ENCODE measurements around the gene RAB24.

The RAB24 gene

DNA sequence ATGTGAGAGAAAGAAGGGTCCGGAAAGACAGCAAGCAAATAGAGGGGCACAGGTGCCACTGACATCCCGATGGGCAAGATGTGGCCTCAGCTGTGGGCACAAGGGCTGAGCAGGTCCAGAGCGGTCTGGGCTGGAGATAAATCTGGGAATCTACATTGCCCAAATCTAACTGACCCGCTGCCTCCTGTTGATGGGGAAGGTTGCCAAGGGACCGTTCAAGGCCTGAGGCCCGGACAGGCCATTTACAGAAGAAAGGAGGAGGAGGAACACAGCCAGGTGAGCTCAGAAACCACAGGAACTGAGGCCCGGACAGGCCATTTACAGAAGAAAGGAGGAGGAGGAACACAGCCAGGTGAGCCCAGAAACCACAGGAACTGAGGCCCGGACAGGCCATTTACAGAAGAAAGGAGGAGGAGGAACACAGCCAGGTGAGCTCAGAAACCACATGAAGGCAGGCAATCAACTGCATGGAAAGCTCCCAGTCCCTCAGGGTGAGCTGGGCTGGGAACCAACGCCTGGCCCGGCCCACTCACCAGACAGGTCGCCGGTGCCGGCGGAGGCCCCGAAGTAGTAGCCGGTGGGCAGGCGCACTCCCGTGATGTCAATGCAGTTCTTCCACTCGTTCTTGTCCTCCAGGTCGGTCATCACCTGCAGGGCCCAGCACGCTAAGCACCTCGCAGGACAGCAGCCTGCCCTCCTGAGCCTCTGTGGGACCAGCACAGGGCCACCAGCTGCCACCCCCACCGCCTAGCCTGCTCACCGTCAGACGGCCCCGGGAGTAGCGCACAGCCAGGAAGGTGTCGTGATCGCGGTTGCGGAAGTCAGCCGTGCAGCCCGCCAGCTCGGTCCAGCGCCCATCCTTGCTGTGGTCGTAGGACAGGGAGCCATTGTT is 33.3 kb upstream of the RAB24 start:
- TF ChIP-seq, protein P1, sequence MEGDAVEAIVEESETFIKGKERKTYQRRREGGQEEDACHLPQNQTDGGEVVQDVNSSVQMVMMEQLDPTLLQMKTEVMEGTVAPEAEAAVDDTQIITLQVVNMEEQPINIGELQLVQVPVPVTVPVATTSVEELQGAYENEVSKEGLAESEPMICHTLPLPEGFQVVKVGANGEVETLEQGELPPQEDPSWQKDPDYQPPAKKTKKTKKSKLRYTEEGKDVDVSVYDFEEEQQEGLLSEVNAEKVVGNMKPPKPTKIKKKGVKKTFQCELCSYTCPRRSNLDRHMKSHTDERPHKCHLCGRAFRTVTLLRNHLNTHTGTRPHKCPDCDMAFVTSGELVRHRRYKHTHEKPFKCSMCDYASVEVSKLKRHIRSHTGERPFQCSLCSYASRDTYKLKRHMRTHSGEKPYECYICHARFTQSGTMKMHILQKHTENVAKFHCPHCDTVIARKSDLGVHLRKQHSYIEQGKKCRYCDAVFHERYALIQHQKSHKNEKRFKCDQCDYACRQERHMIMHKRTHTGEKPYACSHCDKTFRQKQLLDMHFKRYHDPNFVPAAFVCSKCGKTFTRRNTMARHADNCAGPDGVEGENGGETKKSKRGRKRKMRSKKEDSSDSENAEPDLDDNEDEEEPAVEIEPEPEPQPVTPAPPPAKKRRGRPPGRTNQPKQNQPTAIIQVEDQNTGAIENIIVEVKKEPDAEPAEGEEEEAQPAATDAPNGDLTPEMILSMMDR (IDR thresholded peaks at IDR 0.05; ENCODE audit: borderline replicate concordance, insufficient read depth, low read depth, low read length), result no peak

DNA sequence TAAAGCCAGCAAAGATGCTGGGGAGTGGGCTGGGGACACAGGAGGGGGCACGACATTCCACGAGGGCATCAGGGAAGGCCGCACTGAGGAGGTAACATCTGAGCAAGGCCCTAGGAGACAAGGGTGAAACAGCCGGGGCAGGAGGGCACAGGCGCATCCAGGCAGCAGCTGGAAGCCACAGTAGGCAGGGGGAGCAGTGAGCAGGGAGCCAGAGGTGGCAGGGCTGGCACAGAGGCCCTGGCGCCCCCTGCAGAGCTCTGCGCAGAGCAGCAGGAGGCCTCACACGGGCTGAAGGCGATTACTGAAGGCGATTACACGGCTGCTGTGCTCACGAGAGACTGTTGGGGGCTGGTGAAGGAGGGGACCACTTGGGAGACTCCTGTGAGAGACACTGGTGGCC is 32.6 kb upstream of the RAB24 start:
- H3K4me3 ChIP-seq (ENCODE audit: low read depth, low read length), result no peak overlapping the region
- TF ChIP-seq, protein P1 (IDR thresholded peaks at IDR 0.05; ENCODE audit: borderline replicate concordance, insufficient read depth, low read depth, low read length), result 0 out of 2 replicates have a peak, but pooled peaks have one; percentile 28

More for the DNA sequence above, 33.3 kb upstream of the RAB24 start:
- no peak overlapping the region for H3K4me3 ChIP-seq (ENCODE audit: low read depth, low read length)

DNA sequence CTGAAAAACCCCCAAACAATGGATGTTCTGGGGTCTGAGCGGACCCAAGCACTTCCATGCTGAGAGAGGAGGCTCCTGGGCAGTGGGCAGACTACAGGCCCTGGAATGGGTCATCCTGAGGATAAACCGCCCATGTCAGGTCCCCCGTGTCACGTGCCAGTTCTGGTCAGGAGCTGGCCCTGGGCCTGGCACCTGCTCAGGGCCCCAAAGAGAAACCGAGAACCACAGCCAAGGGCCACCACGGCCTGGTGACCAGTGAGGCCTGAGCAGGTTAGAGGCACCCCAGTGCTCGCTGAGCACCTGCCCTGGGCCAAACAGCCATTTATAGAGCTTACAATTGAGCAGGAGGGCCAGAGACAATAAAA is 32.2 kb upstream of the RAB24 start:
- TF ChIP-seq, protein P1 (IDR thresholded peaks at IDR 0.05; ENCODE audit: borderline replicate concordance, insufficient read depth, low read depth, low read length), result no peak
- no peak overlapping the region for H3K4me3 ChIP-seq (ENCODE audit: low read depth, low read length)

DNA sequence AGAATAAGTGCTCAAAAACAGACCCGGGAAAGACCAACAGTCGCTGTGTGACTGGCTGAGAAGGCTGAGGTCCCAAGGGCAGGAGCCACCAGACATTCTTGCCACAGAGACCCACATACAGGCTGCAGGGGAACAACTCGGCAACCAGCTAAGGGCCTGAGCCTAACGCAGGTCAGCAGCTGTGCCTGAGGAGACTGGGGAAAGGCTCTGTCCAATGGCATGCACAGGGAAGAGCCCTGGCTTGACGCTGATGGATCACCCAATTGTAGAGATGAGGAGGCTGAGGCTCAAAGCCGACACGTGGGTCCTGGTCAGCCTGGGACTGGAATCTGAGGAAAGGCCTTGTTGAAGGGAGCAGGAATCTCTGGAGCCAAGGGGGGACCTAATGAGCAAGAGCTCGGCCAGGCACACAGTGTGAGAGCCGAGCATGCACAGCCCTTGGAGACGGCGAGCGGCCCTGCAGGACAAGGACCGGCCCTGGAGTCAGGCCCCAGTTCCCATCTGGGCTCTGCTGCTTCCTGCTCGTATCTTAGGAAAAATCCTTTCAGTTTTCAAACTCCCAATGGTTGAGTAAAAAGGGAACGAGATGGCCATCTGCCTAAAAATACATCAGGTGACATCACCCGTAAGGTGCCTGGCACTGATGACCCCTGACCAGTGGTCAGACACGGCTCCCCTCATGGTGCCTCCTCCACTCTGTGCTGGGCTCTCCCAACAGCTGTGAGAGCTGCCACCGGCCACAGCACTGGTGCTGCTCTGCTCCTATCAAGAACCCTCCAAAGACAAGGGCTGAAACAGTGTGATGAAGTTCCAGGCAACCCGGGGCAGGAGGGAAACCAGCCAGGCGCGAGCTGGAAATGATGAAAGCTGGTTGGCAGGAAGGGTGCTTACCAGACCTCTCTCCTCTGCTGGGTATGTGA is 31.5 kb upstream of the RAB24 start:
- H3K4me3 ChIP-seq (ENCODE audit: low read depth, low read length), result no peak overlapping the region
- TF ChIP-seq, protein P1 (IDR thresholded peaks at IDR 0.05; ENCODE audit: borderline replicate concordance, insufficient read depth, low read depth, low read length), result no peak

DNA sequence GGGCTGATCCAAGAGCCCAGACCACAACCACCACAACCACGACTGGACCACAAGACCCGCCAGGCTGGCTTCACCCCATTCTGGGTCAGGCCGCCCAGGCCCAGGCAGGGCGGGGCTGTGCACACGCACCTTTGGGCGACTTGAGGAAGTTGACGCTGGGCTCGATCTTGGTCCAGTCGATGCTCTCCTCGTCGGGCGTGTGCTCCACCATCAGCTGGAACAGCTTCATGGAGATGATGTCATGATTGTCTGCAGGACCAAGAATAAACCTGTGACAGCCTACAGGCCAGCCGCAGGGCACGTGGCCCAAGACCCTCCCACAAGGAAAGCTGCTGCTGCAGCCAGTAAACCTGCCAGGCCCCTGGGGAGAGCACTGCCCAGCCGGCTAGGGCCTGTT is 30.6 kb upstream of the RAB24 start:
- H3K4me3 ChIP-seq (ENCODE audit: low read depth, low read length), result no peak overlapping the region
- TF ChIP-seq, protein P1 (IDR thresholded peaks at IDR 0.05; ENCODE audit: borderline replicate concordance, insufficient read depth, low read depth, low read length), result no peak

DNA sequence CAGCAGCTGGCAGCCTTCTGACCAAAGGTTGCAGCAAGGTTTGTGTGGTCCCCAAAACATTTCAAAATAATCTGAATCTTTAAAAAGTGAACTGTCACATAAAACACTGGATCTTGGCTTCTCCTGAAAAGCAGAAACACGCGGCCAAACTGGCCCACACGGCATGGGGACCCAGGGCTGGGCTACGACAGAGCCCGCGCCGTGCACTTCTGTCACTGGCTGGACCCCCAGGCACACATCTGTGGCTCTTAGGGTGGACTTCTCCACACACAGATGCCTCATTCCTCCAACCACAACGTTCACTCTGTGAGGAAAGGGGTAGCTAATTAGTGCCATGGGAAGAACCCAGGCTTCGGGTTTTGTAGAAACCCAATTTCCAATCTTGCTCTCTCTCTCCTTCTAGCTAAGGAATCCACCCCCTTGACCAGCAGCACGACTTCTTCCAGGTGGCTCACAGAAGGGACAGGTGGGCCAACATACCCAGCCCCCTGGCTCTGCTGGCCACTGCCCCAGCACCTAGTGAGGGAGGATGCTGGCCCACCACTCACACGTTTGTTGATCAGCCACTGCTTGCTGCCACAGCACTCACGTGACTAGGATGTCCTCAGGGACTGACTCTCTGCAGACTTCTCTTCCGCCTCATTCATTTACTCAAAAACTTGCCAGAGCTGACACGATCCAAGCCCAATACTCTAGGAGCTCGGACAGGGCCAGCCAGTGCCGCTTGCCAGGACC is 30.1 kb upstream of the RAB24 start:
- TF ChIP-seq, protein P1 (IDR thresholded peaks at IDR 0.05; ENCODE audit: borderline replicate concordance, insufficient read depth, low read depth, low read length), result no peak
- H3K4me3 ChIP-seq (ENCODE audit: low read depth, low read length), result no peak overlapping the region

All from GM12875 (cell line).